Thoracic aorta (tissue), 2 donors: ENCODE measurements around the gene SH3GLB2. TPM values are rescaled to one million over a fixed set of nuclear protein-coding genes. Genes with fewer than 3 reads are reported as not detected.
"Not testable (repeated sequence)": the region's sequence is repeated elsewhere in the genome, so short reads cannot be mapped to it uniquely, and the experiment has no call there.

Experiments
- ATAC-seq: fragments of 150-250 bp; one replicate; pipeline ENCODE4 v1.8.0; 2017; ENCODE audit warnings: low read depth; ENCODE audit not compliant: insufficient number of reproducible peaks, low FRiP score
- DNase-seq: peaks from one replicate; pipeline ENCODE4 v3.0.0-alpha.2; 2020; ENCODE audit warnings: low spot score
- H3K27ac ChIP-seq, 2 donors: fragments of 200-600 bp; sonication (generic); 1 replicate in 1 of 2; 2 replicates in 1 of 2; pipeline ENCODE4 v1.5.1; 2016; ENCODE audit warnings: mild to moderate bottlenecking in 2 of 2, moderate library complexity in 2 of 2
- H3K27me3 ChIP-seq: fragments of 200-600 bp; sonication (generic); replicated peaks from 2 replicates; pipeline ENCODE4 v1.6.0; 2016; ENCODE audit warnings: mild to moderate bottlenecking; ENCODE audit not compliant: insufficient read depth
- H3K36me3 ChIP-seq: fragments of 200-600 bp; sonication (generic); one replicate; pipeline ENCODE4 v1.5.1; 2016
- H3K4me1 ChIP-seq, 2 donors: fragments of 200-600 bp; sonication (generic); 1 replicate in 1 of 2; 2 replicates in 1 of 2; pipeline versions ENCODE4 v1.5.1 to v1.6.0; 2016; ENCODE audit warnings: low read depth in 2 of 2, mild to moderate bottlenecking in 1 of 2; ENCODE audit not compliant: control insufficient read depth in 1 of 2
- H3K4me3 ChIP-seq: fragments of 200-600 bp; sonication (generic); 2 replicates; pipeline ENCODE4 v1.5.1; 2016; ENCODE audit warnings: mild to moderate bottlenecking
- H3K9me3 ChIP-seq: fragments of 200-600 bp; sonication (generic); 2 replicates; pipeline ENCODE4 v1.5.1; 2016
- CTCF ChIP-seq: fragments of 200-600 bp; sonication (generic); IDR thresholded peaks from one replicate; pipeline ENCODE4 v1.5.1; 2019; ENCODE audit warnings: antibody characterized with exemption
- total RNA-seq, 2 donors: library from RNA; depleted of rRNA; stranded (reverse); fragments of >200 nt; gene quantifications; one replicate each; pipeline versions ENCODE4 v1.1.0 to v1.2.3, GENCODE V29; 2016

The SH3GLB2 gene
- total RNA-seq, 2 donors from 2014 or later, result 101 to 184 TPM

GRCh38 chr9:128972956-128973355 is 55.2 kb downstream of the SH3GLB2 start:
- DNase-seq (no peak), ATAC-seq (no peak)
- H3K27ac ChIP-seq, result no peak overlapping the region
- H3K9me3 ChIP-seq, result no peaks in the 10 kb centered on the region
- H3K4me3 ChIP-seq, result no peak overlapping the region
- peaks cover 67% of the 10 kb centered on the region for H3K36me3 ChIP-seq
- no peaks in the 10 kb centered on the region for H3K4me1 ChIP-seq
- H3K27me3 ChIP-seq, result no peaks in the 10 kb centered on the region
- no peak for TF ChIP-seq CTCF

- H3K4me1 ChIP-seq, result no peaks in the 10 kb centered on the region
- no peak overlapping the region for H3K27ac ChIP-seq
- no peak for TF ChIP-seq CTCF
- H3K36me3 ChIP-seq, result peaks cover 45% of the 10 kb centered on the region
- DNase-seq, result no peak
- no peaks in the 10 kb centered on the region for H3K27me3 ChIP-seq
- no peak overlapping the region for H3K4me3 ChIP-seq
- H3K9me3 ChIP-seq, result no peaks in the 10 kb centered on the region
- ATAC-seq, result no peak
Observed at GRCh38 chr9:128969491-128969890, 58.6 kb downstream of the SH3GLB2 start.

- not testable (repeated sequence) for DNase-seq, H3K4me1 ChIP-seq, H3K4me3 ChIP-seq, H3K9me3 ChIP-seq, ATAC-seq, H3K27me3 ChIP-seq, H3K27ac ChIP-seq
- peaks cover 22% of the 10 kb centered on the region for H3K36me3 ChIP-seq
Observed at GRCh38 chr9:128961403-128961802, 66.7 kb downstream of the SH3GLB2 start.

Other genes starting within 250 kb of the SH3GLB2 start
- gene TBC1D13, start 241.1 kb downstream of the SH3GLB2 start, total RNA-seq, result 10 to 100 TPM; 15.6 to 25.7 TPM
- 10 to 100 TPM; 21.2 to 26.4 TPM for gene ENDOG, start 209.8 kb downstream of the SH3GLB2 start, total RNA-seq
- gene SPOUT1, start 198.5 kb downstream of the SH3GLB2 start, total RNA-seq, result 10 to 100 TPM; 18.2 to 38.6 TPM
- gene KYAT1, start 146.4 kb downstream of the SH3GLB2 start, total RNA-seq, result 10 to 100 TPM in 1 of 2 donors, 1 to 10 TPM in 1; 5.4 to 14.2 TPM
- 100 to 1,000 TPM; 125 to 161 TPM for gene LRRC8A, start 146.2 kb downstream of the SH3GLB2 start, total RNA-seq
- 10 to 100 TPM; 21.1 to 36.3 TPM for gene PHYHD1, start 107.3 kb downstream of the SH3GLB2 start, total RNA-seq
- gene DOLK, start 80.7 kb downstream of the SH3GLB2 start, total RNA-seq, result 10 to 100 TPM; 10.6 to 17.6 TPM
- gene NUP188, start 80.6 kb downstream of the SH3GLB2 start, total RNA-seq, result 100 to 1,000 TPM in 1 of 2 donors, 10 to 100 TPM in 1; 75.7 to 106 TPM
- gene MIGA2, start 8.3 kb upstream of the SH3GLB2 start, total RNA-seq, result 10 to 100 TPM; 30.3 to 31.3 TPM
- gene DOLPP1, start 52.8 kb upstream of the SH3GLB2 start, total RNA-seq, result 1 to 10 TPM; 3.4 to 9.7 TPM
- 100 to 1,000 TPM in 1 of 2 donors, 10 to 100 TPM in 1; 57.8 to 102 TPM for gene CRAT, start 82.5 kb upstream of the SH3GLB2 start, total RNA-seq
- 10 to 100 TPM; 72.2 to 93.3 TPM for gene PTPA, start 83.1 kb upstream of the SH3GLB2 start, total RNA-seq
- 10 to 100 TPM; 65.4 to 81.2 TPM for gene IER5L, start 149.9 kb upstream of the SH3GLB2 start, total RNA-seq